Neural progenitor cell (in vitro differentiated cells): ENCODE data around the gene KLHL35. TPM values are rescaled to one million over a fixed set of nuclear protein-coding genes. Genes with fewer than 3 reads are reported as not detected.

Experiments
- DNase-seq: peaks from one replicate; pipeline ENCODE4 v3.0.0-alpha.2; 2016; ENCODE audit warnings: low spot score
- H2AFZ ChIP-seq: fragments of 200-600 bp; sonication (generic); replicated peaks from 2 replicates; pipeline ENCODE4 v1.6.1; 2016; ENCODE audit warnings: antibody characterized with exemption
- H3F3A ChIP-seq: fragments of 200-600 bp; sonication (generic); 2 replicates; pipeline ENCODE4 v1.6.1; 2016; ENCODE audit warnings: antibody characterized with exemption, low read depth
- H3K27ac ChIP-seq: fragments of 200-600 bp; sonication (generic); 2 replicates; pipeline ENCODE4 v1.5.1; 2016; ENCODE audit warnings: mild to moderate bottlenecking
- H3K27me3 ChIP-seq: fragments of 200-600 bp; sonication (generic); 2 replicates; pipeline ENCODE4 v1.6.1; 2016; ENCODE audit warnings: mild to moderate bottlenecking, moderate library complexity
- H3K36me3 ChIP-seq: fragments of 200-600 bp; sonication (generic); 2 replicates; pipeline ENCODE4 v1.5.1; 2016
- H3K4me1 ChIP-seq: fragments of 200-600 bp; sonication (generic); 2 replicates; pipeline ENCODE4 v1.6.1; 2016; ENCODE audit warnings: mixed run types
- H3K4me2 ChIP-seq: fragments of 200-600 bp; sonication (generic); 2 replicates; pipeline ENCODE4 v1.6.1; 2016
- H3K4me3 ChIP-seq: fragments of 200-600 bp; sonication (generic); 2 replicates; pipeline ENCODE4 v1.5.1; 2016
- H3K79me2 ChIP-seq: fragments of 200-600 bp; sonication (generic); 2 replicates; pipeline ENCODE4 v1.6.1; 2016; ENCODE audit warnings: low read depth
- H3K9ac ChIP-seq: fragments of 200-600 bp; sonication (generic); 2 replicates; pipeline ENCODE4 v1.6.1; 2016
- H3K9me3 ChIP-seq: fragments of 200-600 bp; sonication (generic); 2 replicates; pipeline ENCODE4 v1.5.1; 2016; ENCODE audit warnings: low read depth
- H4K20me1 ChIP-seq: fragments of 200-600 bp; sonication (generic); 2 replicates; pipeline ENCODE4 v1.6.1; 2016; ENCODE audit warnings: low read depth
- H3K27ac Mint-ChIP-seq: 3 replicates; pipeline ENCODE4 v1.8.0; 2021; ENCODE audit warnings: mixed read lengths
- H3K27me3 Mint-ChIP-seq: 2 replicates; pipeline ENCODE4 v1.8.0; 2022; ENCODE audit warnings: low read depth, mild to moderate bottlenecking, inconsistent platforms, moderate library complexity, mixed read lengths; ENCODE audit not compliant: insufficient read depth
- H3K36me3 Mint-ChIP-seq: 3 replicates; pipeline ENCODE4 v1.8.0; 2021; ENCODE audit warnings: mixed read lengths
- H3K4me1 Mint-ChIP-seq: 3 replicates; pipeline ENCODE4 v1.8.0; 2021; ENCODE audit warnings: mixed read lengths
- H3K4me3 Mint-ChIP-seq: 3 replicates; pipeline ENCODE4 v1.8.0; 2021; ENCODE audit warnings: mild to moderate bottlenecking, moderate library complexity, mixed read lengths
- H3K9me3 Mint-ChIP-seq: 3 replicates; pipeline ENCODE4 v1.8.0; 2020; ENCODE audit warnings: mixed read lengths
- CTCF ChIP-seq: fragments of 200-600 bp; sonication (generic); IDR thresholded peaks from 2 replicates; pipeline ENCODE4 v1.5.1; 2017; ENCODE audit warnings: antibody characterized with exemption, mild to moderate bottlenecking
- EZH2 ChIP-seq: fragments of 200-600 bp; sonication (generic); IDR thresholded peaks from 2 replicates; pipeline ENCODE4 v1.6.1; 2017; ENCODE audit warnings: antibody characterized with exemption, mild to moderate bottlenecking, moderate library complexity
- EZH2phosphoT487 ChIP-seq: fragments of 200-600 bp; sonication (generic); IDR thresholded peaks from 2 replicates; pipeline ENCODE4 v1.6.1; 2017; ENCODE audit warnings: antibody characterized with exemption
- total RNA-seq: library from RNA; depleted of rRNA; stranded (reverse); fragments of >200 nt; gene quantifications from 2 replicates; pipeline ENCODE4 v1.2.3, GENCODE V29; 2015; ENCODE audit warnings: low replicate concordance

The KLHL35 gene
- total RNA-seq, 1 donor from 2014 or later: 1.2 TPM

GRCh38 chr11:75480185-75481175 is 47.5 kb upstream of the KLHL35 start:
- Mint-ChIP-seq H3K27ac (peak overlapping the region; percentile 72), H3K9me3 (no peaks in the 10 kb centered on the region), H3K4me1 (peaks cover 16% of the 10 kb centered on the region), H3K27me3 (peaks cover 8% of the 10 kb centered on the region), H3K36me3 (no peaks in the 10 kb centered on the region), H3K4me3 (no peak overlapping the region)
- TF ChIP-seq EZH2 (no peak), CTCF (no peak), EZH2phosphoT487 (no peak)
- H3K9ac ChIP-seq: no peak overlapping the region
- no peak overlapping the region for H3K27ac ChIP-seq
- H3K9me3 ChIP-seq: no peaks in the 10 kb centered on the region
- peaks cover 18% of the 10 kb centered on the region for H3K4me1 ChIP-seq
- H2AFZ ChIP-seq: no peak overlapping the region
- no peaks in the 10 kb centered on the region for H3K27me3 ChIP-seq
- H3K4me3 ChIP-seq: no peak overlapping the region
- no peaks in the 10 kb centered on the region for H3K36me3 ChIP-seq
- H3F3A ChIP-seq: peaks cover 8% of the 10 kb centered on the region
- H3K79me2 ChIP-seq: no peaks in the 10 kb centered on the region
- H3K4me2 ChIP-seq: no peak overlapping the region
- H4K20me1 ChIP-seq: no peaks in the 10 kb centered on the region
- no peak for DNase-seq

GRCh38 chr11:75479597-75480145 is 46.7 kb upstream of the KLHL35 start:
- H3K9ac ChIP-seq: no peak overlapping the region
- H3K36me3 Mint-ChIP-seq: no peaks in the 10 kb centered on the region
- peaks cover 24% of the 10 kb centered on the region for H3K4me1 Mint-ChIP-seq
- H3K4me3 ChIP-seq: no peak overlapping the region
- peaks cover 8% of the 10 kb centered on the region for H3K27me3 Mint-ChIP-seq
- no peak for DNase-seq
- H3K9me3 ChIP-seq: no peaks in the 10 kb centered on the region
- H3F3A ChIP-seq: peaks cover 8% of the 10 kb centered on the region
- H3K4me1 ChIP-seq: peaks cover 21% of the 10 kb centered on the region
- no peaks in the 10 kb centered on the region for H3K9me3 Mint-ChIP-seq
- H3K27me3 ChIP-seq: no peaks in the 10 kb centered on the region
- H3K4me2 ChIP-seq: no peak overlapping the region
- H2AFZ ChIP-seq: no peak overlapping the region
- no peak overlapping the region for H3K27ac Mint-ChIP-seq
- no peaks in the 10 kb centered on the region for H3K79me2 ChIP-seq
- no peak overlapping the region for H3K4me3 Mint-ChIP-seq
- H3K27ac ChIP-seq: no peak overlapping the region
- TF ChIP-seq CTCF (no peak), EZH2 (no peak), EZH2phosphoT487 (no peak)
- H3K36me3 ChIP-seq: no peaks in the 10 kb centered on the region
- no peaks in the 10 kb centered on the region for H4K20me1 ChIP-seq

- TF ChIP-seq CTCF (no peak), EZH2phosphoT487 (no peak), EZH2 (no peak)
- Mint-ChIP-seq H3K27me3 (peaks cover 8% of the 10 kb centered on the region), H3K4me1 (peaks cover 27% of the 10 kb centered on the region), H3K36me3 (no peaks in the 10 kb centered on the region), H3K9me3 (no peaks in the 10 kb centered on the region), H3K27ac (no peak overlapping the region), H3K4me3 (no peak overlapping the region)
- Histone ChIP-seq H4K20me1 (no peaks in the 10 kb centered on the region), H3K27me3 (no peaks in the 10 kb centered on the region), H3K9me3 (no peaks in the 10 kb centered on the region), H3K4me2 (no peak overlapping the region), H3K4me1 (peaks cover 21% of the 10 kb centered on the region), H3K79me2 (no peaks in the 10 kb centered on the region), H3K27ac (no peak overlapping the region), H3K36me3 (no peaks in the 10 kb centered on the region), H3K9ac (no peak overlapping the region), H2AFZ (no peak overlapping the region), H3K4me3 (no peak overlapping the region), H3F3A (peaks cover 12% of the 10 kb centered on the region)
- no peak for DNase-seq
These were observed 46.0 kb upstream of the KLHL35 start for GRCh38 chr11:75478783-75479596.
